DOHH2 (cell line): ENCODE results near the gene PDE4D.
"Not testable (repeated sequence)": the region's sequence is repeated elsewhere in the genome, so short reads cannot be mapped to it uniquely, and the experiment has no call there.

Experiments used
- CTCF ChIP-seq: fragments of 200-600 bp; sonication (generic); IDR thresholded peaks from one replicate; pipeline ENCODE4 v1.5.1; 2014; ENCODE audit warnings: antibody characterized with exemption, mild to moderate bottlenecking, low read depth, low read length; ENCODE audit not compliant: poor library complexity, severe bottlenecking
- EZH2phosphoT487 ChIP-seq: fragments of 200-600 bp; sonication (generic); IDR thresholded peaks from 2 replicates; pipeline ENCODE4 v1.6.1; 2017; ENCODE audit warnings: borderline replicate concordance, mild to moderate bottlenecking, antibody characterized with exemption, low read length, moderate library complexity, mixed read lengths

GRCh38 chr5:59762232-59762631 is 131.3 kb downstream of the PDE4D start:
- not testable (repeated sequence) for TF ChIP-seq CTCF, EZH2phosphoT487
